RWPE2 (cell line): ENCODE results near the gene CD38.
"Not testable (repeated sequence)": the region's sequence is repeated elsewhere in the genome, so short reads cannot be mapped to it uniquely, and the experiment has no call there.

ENCODE experiments used
- ATAC-seq: fragments of 200-7000 bp; cut with Tn5 transposase; 3 replicates; pipeline ENCODE4 v1.9.1; 2021; ENCODE audit warnings: low read depth
- DNase-seq: peaks from one replicate; pipeline ENCODE4 v3.0.0-alpha.2; 2020; ENCODE audit warnings: low spot score
- H3K27ac ChIP-seq: fragments of 450-650 bp; 2 replicates; pipeline ENCODE4 v1.5.1; 2017; ENCODE audit warnings: mild to moderate bottlenecking; ENCODE audit not compliant: poor library complexity, severe bottlenecking
- H3K27me3 ChIP-seq: fragments of 250-450 bp; sonication (Bioruptor Pico); 2 replicates; pipeline ENCODE4 v1.5.1; 2021; ENCODE audit warnings: mild to moderate bottlenecking, moderate library complexity; ENCODE audit not compliant: insufficient read depth, poor library complexity, severe bottlenecking
- H3K36me3 ChIP-seq: fragments of 250-450 bp; sonication (Bioruptor Pico); 2 replicates; pipeline ENCODE4 v1.5.1; 2020; ENCODE audit warnings: low read depth, mild to moderate bottlenecking, moderate library complexity
- H3K4me1 ChIP-seq: fragments of 250-450 bp; sonication (Bioruptor Pico); 2 replicates; pipeline ENCODE4 v1.5.1; 2021; ENCODE audit warnings: mild to moderate bottlenecking, moderate library complexity; ENCODE audit not compliant: insufficient read depth, poor library complexity, severe bottlenecking
- H3K4me3 ChIP-seq: fragments of 250-450 bp; sonication (Bioruptor Pico); 2 replicates; pipeline ENCODE4 v1.5.1; 2021; ENCODE audit warnings: mild to moderate bottlenecking, moderate library complexity; ENCODE audit not compliant: severe bottlenecking
- H3K9me3 ChIP-seq: fragments of 250-450 bp; sonication (Bioruptor Pico); 2 replicates; pipeline ENCODE4 v1.5.1; 2021; ENCODE audit warnings: mild to moderate bottlenecking, moderate library complexity; ENCODE audit not compliant: severe bottlenecking
- CTCF ChIP-seq: fragments of 450-650 bp; IDR thresholded peaks from one replicate; pipeline ENCODE4 v1.5.1; 2017; ENCODE audit warnings: mild to moderate bottlenecking, moderate library complexity; ENCODE audit not compliant: poor library complexity, severe bottlenecking

The CD38 gene

GRCh38 chr4:15799701-15800100 is 21.6 kb downstream of the CD38 start:
- H3K4me3 ChIP-seq = no peak overlapping the region
- no peak for DNase-seq
- no peak for ATAC-seq
- no peaks in the 10 kb centered on the region for H3K36me3 ChIP-seq
- peaks cover 6% of the 10 kb centered on the region for H3K27me3 ChIP-seq
- no peak for TF ChIP-seq CTCF
- no peak overlapping the region for H3K27ac ChIP-seq
- H3K4me1 ChIP-seq = no peaks in the 10 kb centered on the region
- no peaks in the 10 kb centered on the region for H3K9me3 ChIP-seq

- H3K27ac ChIP-seq, H3K9me3 ChIP-seq, ATAC-seq, H3K4me3 ChIP-seq, H3K4me1 ChIP-seq, H3K36me3 ChIP-seq, H3K27me3 ChIP-seq, DNase-seq: not testable (repeated sequence)
Observed at GRCh38 chr4:15802497-15802896, 24.4 kb downstream of the CD38 start.

GRCh38 chr4:15805583-15806517 is 27.7 kb downstream of the CD38 start:
- H3K4me3 ChIP-seq = no peak overlapping the region
- H3K36me3 ChIP-seq = no peaks in the 10 kb centered on the region
- no peaks in the 10 kb centered on the region for H3K9me3 ChIP-seq
- DNase-seq = no peak
- TF ChIP-seq CTCF = peak; percentile 95
- peak; percentile 70; the same call in 2 of the 3 replicates for ATAC-seq
- no peak overlapping the region for H3K27ac ChIP-seq
- H3K4me1 ChIP-seq = no peaks in the 10 kb centered on the region
- no peaks in the 10 kb centered on the region for H3K27me3 ChIP-seq

- Histone ChIP-seq H3K4me1 (peaks cover 10% of the 10 kb centered on the region), H3K9me3 (no peaks in the 10 kb centered on the region), H3K36me3 (no peaks in the 10 kb centered on the region), H3K27me3 (no peaks in the 10 kb centered on the region), H3K27ac (no peak overlapping the region), H3K4me3 (no peak overlapping the region)
- ATAC-seq = no peak
- TF ChIP-seq CTCF = no peak
- no peak for DNase-seq
Observed at GRCh38 chr4:15809058-15809457, 30.9 kb downstream of the CD38 start.

- peaks cover 10% of the 10 kb centered on the region for H3K4me1 ChIP-seq
- DNase-seq = no peak
- no peak for TF ChIP-seq CTCF
- H3K36me3 ChIP-seq = no peaks in the 10 kb centered on the region
- H3K9me3 ChIP-seq = no peaks in the 10 kb centered on the region
- H3K27ac ChIP-seq = no peak overlapping the region
- H3K4me3 ChIP-seq = no peak overlapping the region
- H3K27me3 ChIP-seq = no peaks in the 10 kb centered on the region
- ATAC-seq = no peak
Observed at GRCh38 chr4:15809466-15809865, 31.3 kb downstream of the CD38 start.
